HG02885 (cell line): ENCODE measurements around the gene AMDHD2.
A peak's percentile ranks its signal among the peaks of the same experiment; 100 is the strongest.

ENCODE experiments used
- ATAC-seq: cut with Tn5 transposase; IDR thresholded peaks from one replicate; pipeline ENCODE4 v1.9.1; 2021; ENCODE audit warnings: mild to moderate bottlenecking; ENCODE audit not compliant: unreplicated experiment, poor library complexity

The AMDHD2 gene

DNA sequence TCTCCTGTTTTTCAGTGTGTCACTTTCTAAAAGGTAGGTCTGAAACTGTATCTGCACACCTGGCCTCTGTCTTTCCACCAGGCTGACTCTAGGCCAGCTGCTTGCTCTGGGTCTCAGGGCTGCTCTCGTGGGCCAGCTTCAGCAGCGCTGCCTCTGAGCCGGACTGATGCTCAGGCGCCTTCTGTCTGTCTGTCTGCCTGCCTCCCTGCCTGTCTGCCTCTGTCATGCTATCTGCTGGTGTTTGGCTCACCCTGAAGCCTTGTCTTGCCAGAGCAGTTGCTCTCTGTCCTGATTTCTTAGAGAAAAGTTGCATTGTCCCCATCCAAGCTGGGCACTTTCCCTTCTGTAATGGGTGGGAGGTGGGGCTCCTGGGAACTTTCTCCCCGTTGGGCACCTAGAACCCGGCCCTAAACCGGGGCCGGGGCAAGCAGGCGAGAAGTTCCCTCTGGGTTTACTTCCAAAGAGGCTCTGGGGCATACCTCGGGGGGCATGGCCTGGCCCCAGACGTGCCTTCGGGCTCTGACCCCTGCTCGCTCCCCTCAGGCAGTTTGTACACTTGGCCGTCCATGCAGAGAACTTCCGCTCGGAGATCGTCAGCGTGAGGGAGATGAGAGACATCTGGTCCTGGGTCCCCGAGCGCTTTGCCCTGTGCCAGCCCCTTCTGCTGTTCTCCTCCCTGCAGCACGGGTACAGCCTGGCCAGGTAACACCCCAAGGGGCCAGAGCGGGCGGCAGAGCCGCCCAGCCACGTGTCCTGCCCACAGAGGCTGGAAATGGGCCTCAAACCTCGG, 22.3 kb upstream of the AMDHD2 start:
- no peak for ATAC-seq

DNA sequence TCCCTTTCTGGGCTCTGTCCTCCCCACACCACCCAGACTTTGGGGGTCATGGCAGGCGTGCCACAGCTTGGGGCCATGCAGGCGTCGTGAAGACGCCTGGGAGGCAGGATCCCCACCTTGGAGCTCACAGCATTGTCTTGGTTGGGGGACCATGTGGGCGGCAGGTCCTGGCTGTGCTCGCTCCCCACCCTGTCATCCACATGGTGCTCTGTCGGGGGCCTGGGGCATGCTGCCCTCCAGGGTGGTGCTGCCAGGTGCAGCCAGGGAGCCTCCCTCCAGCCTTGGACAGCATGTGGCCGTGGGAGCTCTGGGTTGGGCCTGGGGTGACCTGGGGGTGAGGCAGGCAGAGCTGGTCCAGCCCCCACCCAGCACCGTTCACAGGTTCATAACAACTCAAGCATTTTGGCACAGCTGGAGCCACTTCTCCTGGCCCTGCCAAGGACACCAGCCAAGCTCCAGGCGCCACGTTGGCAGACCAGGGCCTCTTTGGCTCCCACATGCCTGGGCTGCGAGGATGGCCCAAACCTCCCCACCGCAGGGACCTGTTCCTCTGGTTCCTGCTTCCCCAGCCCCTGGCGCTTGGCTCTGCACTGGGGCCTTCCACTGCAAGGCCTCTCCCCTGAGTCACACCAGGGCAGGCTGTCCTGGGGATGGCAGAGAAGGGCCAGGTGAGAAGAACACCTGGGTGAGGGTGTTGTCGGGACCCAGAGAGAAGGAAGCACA, 21.5 kb upstream of the AMDHD2 start:
- ATAC-seq, result no peak

DNA sequence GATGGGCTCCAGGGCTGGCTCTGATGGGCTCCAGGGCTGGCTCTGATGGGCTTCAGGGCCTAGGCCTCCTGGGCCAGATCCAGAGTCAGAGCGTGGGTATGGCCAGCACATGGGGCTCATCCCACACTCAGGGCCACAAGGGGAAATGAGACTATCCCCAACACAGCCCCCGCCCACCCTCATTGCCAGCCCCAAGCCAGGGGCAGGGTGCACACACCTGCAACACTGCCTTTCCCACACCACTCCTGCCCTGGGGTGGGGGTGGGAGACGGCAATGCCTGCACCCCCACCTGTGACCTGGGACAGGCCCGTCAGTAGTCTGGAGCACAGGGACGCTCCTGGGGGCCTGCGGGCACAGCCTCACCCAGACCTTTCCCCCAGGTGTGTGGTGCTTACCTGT, 20.7 kb upstream of the AMDHD2 start:
- ATAC-seq, result no peak

DNA sequence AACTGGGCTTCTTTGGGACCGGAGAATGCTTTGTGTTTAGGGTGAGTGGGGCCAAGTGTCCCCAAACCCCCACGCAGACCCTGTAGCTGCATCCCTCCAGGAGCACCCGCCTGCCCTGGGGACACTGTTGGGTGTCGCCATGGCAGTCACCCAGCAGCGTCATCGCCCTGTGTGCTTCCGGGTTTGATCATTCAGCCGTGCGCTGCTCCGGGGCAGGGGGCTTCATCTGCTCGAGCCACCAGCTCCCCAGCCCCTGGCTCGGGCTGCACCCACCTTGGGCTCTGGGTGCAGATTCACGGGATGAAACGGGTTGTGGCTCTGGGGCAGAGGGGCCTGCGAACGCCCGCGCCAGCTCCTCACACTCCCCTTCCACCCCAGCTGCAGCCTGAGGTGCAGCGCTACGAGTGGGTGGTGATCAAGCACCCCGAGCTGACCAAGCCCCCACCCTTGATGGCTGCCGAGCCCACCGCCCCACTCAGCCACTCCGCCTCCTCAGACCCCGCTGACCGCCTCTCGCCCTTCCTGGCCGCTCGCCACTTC, 20.2 kb upstream of the AMDHD2 start:
- ATAC-seq, result no peak

DNA sequence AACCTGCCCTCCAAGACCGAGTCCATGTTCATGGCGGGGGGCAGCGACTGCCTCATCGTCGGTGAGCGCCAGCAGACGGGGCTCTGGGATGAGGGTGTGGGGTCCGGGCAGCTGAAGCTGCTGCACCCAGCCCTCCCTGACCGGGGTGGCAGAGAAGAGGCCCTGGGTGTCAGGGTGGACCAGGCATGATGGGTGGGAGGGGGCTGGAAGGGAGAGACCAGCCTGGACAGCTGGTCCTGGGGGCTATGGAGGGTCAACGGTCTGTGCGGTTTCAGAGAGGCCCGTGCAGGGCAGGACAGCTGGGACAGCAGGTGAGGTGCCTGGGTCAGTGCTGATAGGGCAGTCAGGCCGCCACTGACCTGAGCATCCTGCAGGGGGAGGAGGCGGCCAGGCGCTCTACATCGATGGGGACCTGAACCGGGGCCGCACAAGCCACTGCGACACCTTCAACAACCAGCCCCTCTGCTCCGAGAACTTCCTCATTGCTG, 19.7 kb upstream of the AMDHD2 start:
- ATAC-seq, result no peak

DNA sequence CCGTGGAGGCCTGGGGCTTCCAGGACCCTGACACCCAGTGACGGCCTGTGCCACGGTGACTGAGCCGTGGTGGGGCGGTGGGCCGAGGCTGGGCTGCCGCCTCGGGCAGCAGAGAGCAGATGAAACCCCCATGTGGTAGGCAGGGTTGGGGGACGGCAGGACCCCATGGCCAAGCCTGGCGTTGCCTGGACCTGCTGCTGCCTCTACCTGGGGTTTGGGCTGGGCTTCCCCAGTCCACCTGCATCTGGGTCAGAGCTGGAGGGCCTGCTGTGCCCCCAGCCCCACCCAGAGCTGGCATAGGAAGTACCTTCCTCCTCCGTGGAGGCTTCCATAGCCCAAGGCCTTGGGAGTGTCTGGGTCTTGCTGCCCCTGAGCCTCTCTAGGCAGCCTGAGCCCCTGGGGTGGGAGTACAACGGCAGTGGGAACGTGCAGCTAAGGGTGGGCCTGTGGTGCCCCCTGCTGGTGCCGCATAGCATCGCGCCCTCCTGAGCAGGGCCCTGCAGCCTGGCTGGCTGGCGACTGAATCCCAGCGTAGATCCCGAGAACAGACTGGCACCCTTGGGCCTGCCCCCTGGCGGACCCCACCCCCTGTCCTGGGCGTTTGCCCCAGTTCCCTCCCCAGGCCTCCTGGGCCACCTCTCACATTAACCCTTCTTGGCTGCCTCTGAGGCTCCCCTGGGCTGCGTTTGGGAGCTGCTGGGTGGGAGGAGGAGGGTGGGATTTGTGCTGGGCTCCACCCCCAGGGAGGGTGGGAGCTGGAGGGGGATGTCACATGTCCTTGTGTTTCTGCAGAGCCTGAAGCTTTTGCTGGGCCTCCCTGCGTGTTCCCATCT, 19.0 kb upstream of the AMDHD2 start:
- no peak for ATAC-seq

DNA sequence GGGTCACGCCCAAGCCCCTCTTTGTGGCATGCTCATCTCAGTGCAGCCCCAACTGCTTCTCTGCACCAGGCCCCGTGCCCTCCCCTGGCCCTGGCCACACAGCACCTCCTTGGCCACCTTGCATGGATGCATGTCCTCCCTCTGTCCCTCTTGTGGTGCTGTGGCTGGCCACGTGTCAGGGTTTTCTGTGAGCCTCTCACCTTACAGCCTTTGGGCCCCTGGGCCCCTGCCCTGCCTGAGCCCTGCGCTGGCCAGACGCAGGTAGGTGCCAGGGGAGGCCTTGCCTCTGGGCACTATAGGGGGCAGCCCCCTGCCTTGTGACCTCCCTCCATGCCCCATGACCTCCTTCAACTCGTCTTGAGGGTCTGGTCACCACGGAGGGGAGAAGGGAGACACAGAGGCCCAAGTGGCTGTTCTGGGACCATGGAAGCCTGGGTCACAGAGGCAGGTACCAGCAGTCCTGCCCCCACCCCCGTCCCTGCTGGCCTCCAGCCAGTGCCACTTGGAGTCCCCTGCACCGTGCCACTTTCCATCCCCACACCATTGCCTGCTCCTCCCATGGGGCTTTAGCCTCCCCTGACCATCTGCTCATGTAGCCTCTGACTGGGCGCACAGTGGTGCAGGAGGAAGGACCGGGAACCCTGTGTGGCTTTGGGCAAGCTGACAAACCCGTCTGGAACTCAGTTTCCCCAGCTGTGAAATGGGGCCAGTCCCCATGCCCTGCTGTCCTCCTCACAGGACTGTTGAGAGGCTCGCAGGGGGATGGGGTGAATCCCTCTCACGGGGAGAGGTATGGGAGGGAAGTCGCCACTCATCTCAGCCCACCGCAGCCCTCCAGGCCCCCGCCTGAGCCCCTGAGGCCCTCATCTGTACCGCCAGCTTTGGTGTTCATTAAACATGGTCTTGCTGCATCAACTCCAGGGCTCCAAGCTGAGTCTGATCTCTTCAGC, 17.9 kb upstream of the AMDHD2 start:
- ATAC-seq, result no peak

DNA sequence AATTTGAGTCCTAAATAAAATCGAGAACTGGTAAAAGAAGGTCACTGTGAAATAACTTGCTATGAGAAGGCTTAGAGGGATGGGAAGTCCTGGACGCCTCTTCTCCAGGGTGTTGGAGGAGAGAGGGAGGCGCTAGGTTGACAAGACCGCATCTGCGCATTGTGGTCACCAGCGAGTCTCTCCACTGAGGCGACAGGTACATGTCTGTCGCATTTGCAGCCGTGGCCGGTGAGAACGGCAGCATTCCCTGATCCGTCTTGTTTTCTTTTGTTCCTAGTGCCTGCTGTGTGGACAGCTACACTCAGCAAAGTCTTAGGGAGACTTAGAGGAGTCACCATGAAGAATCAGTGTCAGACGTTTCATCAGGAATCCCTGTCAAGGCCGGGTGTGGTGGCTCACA, 14.5 kb upstream of the AMDHD2 start:
- ATAC-seq, result no peak

DNA sequence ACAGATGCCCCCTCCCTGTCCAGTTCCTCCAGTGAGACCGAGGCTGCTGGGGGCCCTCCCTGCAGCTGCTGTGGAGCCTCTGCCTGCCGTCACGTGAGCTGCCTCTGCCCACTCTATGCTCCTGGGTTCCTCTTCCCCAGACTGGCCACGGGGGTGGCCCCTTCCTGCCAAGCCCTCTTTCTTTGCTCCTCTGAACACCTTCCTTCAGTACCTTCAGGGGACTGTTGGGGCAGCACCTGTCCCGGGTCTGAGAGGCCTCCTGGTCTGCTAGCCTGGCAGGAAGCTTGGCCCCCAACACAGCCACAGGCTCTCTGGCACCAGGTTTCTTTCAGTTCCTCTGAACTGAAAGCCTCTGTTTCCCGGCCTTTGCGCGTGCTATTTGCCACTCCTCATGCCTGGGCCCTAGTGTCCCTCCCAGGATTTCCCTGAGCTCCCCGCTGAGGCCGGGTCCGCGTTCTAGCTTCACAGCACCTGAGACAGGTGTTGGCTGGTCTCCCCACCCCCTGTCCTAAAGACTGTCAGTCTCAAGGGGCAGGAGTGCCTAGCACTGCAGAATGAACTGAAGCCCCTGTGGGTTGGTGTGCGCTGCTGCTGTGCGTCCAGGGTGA, 13.0 kb upstream of the AMDHD2 start:
- peak; percentile 56 for ATAC-seq

DNA sequence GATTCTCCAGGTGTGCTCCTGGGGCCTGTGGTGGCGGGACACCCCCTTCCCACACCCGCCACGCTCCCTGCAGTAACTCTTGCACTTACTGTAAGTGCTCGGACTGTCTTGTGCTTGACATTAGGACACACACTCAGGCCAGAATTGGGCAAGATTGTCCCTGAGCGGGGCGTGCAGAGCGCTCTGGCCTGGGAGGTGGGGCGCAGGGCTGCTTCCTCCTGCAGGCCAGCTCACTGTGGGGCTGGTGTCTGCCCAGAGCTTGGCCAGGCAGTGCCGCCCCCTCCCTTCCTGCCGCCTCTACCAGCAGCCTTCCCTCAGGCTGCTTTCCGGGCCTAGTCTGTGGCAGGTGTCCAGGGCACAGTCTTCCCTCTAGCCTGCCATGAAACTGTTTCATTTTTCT, 12.5 kb upstream of the AMDHD2 start:
- ATAC-seq, result peak; percentile 9

DNA sequence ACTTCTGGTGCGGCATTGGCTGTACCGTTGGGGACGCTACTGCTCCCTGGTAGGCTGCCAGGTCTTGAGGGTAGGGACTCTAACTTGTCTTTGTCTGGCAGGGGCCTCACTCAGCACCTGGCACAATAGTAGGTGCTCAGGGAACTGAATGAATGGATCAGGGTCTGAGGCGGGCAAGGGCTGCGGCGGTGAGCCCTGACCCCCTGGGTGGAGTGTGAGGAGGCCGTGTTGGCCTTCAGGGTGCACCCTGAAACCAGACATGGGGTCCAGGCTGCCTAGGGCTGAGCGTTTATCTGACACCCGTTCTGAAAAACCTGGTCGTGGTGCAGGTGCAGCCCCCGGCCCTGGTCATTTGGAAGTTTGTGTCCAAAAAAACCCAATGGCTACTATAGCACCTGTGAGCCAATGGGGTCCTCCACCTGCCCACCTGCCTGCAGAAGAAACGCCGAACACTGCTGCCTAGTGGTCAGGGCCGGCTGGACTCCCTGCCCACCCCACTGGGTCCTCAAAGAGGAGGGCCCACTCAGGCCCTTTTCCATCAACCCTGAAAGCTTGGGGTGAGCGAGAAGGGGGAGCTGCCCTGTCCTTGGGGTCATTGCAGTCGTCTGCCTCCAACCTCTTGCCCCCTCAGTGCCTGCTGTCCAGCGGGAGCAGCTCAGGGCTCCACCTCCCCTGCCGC, 11.3 kb upstream of the AMDHD2 start:
- ATAC-seq, result no peak

DNA sequence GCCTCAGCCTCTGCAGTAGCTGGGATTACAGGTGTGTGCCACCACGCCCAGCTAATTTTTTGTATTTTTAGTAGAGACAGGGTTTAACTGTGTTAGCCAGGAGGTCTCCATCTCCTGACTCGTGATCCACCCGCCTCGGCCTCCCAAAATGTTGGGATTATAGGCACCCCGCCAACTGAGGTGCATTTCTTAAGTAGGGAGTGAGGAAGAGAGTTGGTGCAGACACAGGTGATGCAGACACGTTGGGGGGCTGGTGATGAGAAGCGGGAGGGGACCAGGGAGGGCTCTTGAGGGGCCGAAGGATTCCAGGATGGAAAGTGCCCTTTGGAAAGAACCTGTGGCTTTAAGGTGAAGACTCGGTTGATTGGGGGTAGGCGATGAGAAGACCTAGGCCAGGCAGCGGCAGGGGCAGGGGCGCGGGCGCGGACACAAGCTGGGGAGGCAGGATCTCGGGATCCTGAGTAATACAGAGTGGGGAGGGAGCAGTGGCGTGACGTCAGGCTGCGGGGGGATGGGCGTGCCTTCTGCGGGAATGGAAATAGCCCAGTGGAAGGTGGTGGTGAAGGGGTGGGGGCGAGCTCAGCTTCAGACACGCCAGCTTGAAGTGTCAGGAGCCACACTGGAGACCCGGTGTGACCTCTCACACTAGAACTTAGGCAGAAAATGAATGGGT, 8.9 kb upstream of the AMDHD2 start:
- no peak for ATAC-seq

DNA sequence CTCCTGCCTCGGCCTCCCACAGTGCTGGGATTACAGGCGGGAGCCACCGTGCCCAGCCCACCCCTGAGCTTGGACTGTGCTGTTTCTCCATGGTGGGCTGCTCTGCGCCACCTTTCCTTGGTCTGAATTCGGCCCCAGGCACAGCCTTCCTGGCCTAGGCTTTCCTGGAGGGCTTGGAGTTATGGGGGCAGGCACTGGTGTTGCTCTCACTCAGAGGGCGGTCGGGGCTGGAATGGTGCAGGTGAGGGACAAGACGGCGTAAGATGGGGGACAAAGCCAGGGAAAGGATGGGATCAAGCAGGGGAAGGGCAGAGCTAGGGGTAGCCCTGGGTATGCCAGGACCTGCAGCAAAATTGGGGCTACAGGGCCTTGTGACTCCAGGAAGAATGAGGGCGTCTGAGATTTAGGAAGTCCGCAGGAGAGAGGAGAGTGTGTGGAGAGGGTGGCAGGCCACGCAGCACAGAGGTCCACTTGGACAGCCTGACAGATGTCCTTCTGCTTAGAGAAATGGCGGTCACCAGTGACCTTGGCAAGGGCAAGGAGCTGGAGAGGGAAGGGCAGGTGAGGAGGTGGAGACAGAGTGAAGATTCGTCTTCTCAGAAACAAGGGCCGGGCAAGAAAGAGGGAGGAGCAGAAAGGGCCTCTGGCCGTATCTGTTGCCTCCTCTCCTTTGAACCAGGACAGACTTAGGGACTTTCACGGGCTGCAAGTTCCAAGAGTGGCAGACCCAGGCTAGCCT, 8.0 kb upstream of the AMDHD2 start:
- ATAC-seq, result no peak

DNA sequence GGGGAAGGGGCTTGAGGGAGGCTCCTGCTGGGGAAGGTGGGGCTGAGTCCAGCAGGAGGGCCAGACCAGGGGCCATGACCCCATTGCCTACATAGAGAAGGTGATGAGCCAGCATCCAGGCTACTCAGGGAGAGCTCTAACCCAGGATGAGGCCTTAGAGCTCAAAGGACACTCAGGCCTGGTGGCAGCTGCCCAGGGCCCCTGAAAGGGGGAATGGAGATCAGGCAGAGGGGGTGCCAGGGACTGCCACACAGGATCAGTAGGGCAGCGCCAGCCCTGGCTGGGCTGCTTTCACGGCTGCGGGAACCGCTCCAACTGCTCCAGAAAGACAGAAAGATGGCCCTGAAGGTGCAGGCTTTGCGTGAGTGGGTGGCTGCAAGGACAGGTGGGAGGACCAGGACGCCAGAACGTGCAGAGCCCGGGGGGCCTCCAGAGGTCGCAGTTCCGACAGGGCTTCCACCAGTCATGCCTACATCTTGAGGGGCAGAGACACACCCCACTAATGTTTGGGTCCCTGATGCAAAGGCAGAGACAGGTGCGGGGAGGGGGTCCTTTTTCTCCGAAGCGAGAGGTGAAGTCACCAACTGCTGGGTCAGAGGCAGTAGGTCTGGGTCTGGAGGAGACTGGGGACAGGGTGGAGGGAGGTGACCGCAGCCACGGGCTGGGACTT, 7.3 kb upstream of the AMDHD2 start:
- ATAC-seq, result peak; percentile 5

DNA sequence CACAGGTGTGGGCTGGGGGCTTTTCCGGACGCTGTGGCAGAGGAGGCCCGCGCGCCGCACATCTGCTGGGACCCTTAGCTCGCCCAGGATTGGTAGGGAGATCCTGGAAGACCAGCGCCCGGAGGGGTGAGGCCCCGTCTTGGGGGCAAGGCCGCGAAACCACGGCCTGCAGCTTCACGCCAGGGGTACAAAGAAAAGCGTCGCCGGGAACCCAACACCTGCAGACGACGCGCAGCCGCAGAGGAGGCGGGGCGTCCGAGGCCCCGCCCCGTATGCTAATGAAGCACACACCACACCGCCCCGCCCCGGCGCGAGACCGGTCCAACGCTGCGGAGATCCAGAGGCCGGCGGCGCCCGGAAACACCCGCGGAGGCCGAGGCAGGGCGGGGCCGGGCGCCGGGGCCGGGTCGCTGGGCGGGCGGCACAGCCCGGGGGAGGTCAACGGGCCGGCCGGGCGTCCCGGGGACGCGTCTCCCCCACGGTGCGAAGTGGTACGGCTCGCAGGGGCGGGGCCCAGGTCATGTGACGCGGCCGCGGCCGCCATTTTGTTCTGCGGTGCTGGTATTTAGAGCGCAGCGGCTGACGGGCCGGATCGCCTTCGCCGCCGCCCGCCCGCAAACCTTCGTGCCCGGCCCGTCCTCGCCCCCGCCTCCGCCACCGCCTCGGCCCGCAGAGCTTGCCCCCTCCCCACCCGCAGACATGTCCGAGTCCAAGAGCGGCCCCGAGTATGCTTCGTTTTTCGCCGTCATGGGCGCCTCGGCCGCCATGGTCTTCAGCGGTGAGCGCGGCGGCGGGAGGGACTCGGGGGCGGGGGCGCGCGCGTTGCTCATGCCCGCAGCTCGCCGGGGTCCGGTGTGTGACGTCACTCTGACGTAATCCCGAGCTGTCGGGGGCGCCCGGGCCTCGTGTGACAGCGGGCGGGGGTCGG, 6.5 kb upstream of the AMDHD2 start, which contains the start of gene ATP6V0C:
Gene ATP6V0C (plus strand): TSS at position 548 of the 928 bp plus-strand sequence. CDS start 152 bp downstream, at position 700.
- ATAC-seq, result peak; percentile 74
